Gastrocnemius medialis (tissue), 4 donors: Measurements from ENCODE around the gene ARHGDIA. TPM values are rescaled to one million over a fixed set of nuclear protein-coding genes. Genes with fewer than 3 reads are reported as not detected.

Experiments
- ATAC-seq, 2 donors: fragments of 150-250 bp; one replicate each; pipeline ENCODE4 v1.9.1; 2016
- DNase-seq, 2 donors: peaks; one replicate each; pipeline ENCODE4 v3.0.0-alpha.2; 2019
- H3K27ac ChIP-seq, 4 donors: fragments of 200-600 bp; sonication (generic); 1 replicate in 1 of 4; 2 replicates in 3 of 4; pipeline ENCODE4 v1.5.1; 2016 to 2018; ENCODE audit warnings: mild to moderate bottlenecking in 2 of 4, moderate library complexity in 1 of 4
- H3K27me3 ChIP-seq, 3 donors: fragments of 200-600 bp; sonication (generic) in 2 of 3; 1 replicate in 1 of 3; 2 replicates in 2 of 3; pipeline versions ENCODE4 v1.5.1 to v1.6.0; 2016 to 2019; ENCODE audit warnings: mild to moderate bottlenecking in 1 of 3, moderate library complexity in 1 of 3
- H3K36me3 ChIP-seq, 2 donors: fragments of 200-600 bp; sonication (generic) in 1 of 2; one replicate each; pipeline ENCODE4 v1.5.1; 2017 to 2018
- H3K4me1 ChIP-seq, 2 donors: fragments of 200-600 bp; sonication (generic) in 1 of 2; one replicate each; pipeline ENCODE4 v1.5.1; 2016 to 2017; ENCODE audit warnings: mild to moderate bottlenecking in 2 of 2
- H3K4me3 ChIP-seq, 4 donors: fragments of 200-600 bp; sonication (generic) in 3 of 4; 1 replicate in 1 of 4; 2 replicates in 3 of 4; pipeline ENCODE4 v1.5.1; 2016 to 2019; ENCODE audit warnings: mild to moderate bottlenecking in 2 of 4
- H3K9me3 ChIP-seq, 3 donors: fragments of 200-600 bp; sonication (generic) in 2 of 3; 1 replicate in 1 of 3; 2 replicates in 2 of 3; pipeline ENCODE4 v1.5.1; 2016 to 2019
- CTCF ChIP-seq, 5 experiments: fragments of 450-650 bp in 3 of 5; fragments of 200-600 bp in 2 of 5; sonication (generic) in 2 of 5; IDR thresholded peaks in 4 of 5; conservative IDR thresholded peaks in 1 of 5; 1 replicate in 4 of 5; 2 replicates in 1 of 5; pipeline ENCODE4 v1.5.1; 2016 to 2019; ENCODE audit warnings: antibody characterized with exemption in 5 of 5, mild to moderate bottlenecking in 3 of 5, moderate library complexity in 3 of 5
- POLR2A ChIP-seq, 2 donors: fragments of 450-650 bp; IDR thresholded peaks; one replicate each; pipeline ENCODE4 v1.6.1; 2017; ENCODE audit warnings: antibody characterized with exemption in 2 of 2, mild to moderate bottlenecking in 2 of 2, moderate library complexity in 2 of 2
- in situ Hi-C, 4 donors: fragments of 200-750 bp; cut with MboI; loops; one replicate each; pipeline versions ENCODE4 v1.15.0 to v1.8.0; 2017; ENCODE audit warnings: low sequenced_read_pairs in 4 of 4
- intact Hi-C: fragments of 100-400 bp; cut with DNase I; formaldehyde crosslinking; loops from one replicate; pipeline ENCODE4 v1.15.1; 2023; ENCODE audit warnings: low total_unique reads
- total RNA-seq, 4 donors: library from RNA; depleted of rRNA; stranded (reverse); fragments of >200 nt; gene quantifications; one replicate each; pipeline versions ENCODE4 v1.1.0 to v1.2.3, GENCODE V29; 2016

ARHGDIA gene
- total RNA-seq, 4 donors from 2014 or later: 52.1 to 122 (median 64.4) TPM

- peaks cover 0 to 3% of the 10 kb centered on the region in 2 donors for H3K4me1 ChIP-seq
- intact Hi-C loops (no loop called here), in situ Hi-C loops (no loop called here)
- peaks cover 0 to 45% of the 10 kb centered on the region in 2 donors for H3K36me3 ChIP-seq
- H3K9me3 ChIP-seq: no peaks in the 10 kb centered on the region
- H3K4me3 ChIP-seq: no peak overlapping the region
- H3K27me3 ChIP-seq: no peaks in the 10 kb centered on the region
- TF ChIP-seq POLR2A (IDR thresholded peaks at IDR 0.05) (no peak), CTCF (IDR thresholded peaks at IDR 0.05 in 4 of 5, conservative IDR thresholded peaks at IDR 0.05 in 1 of 5) (no peak)
- ATAC-seq (no peak), DNase-seq (no peak)
- no peak overlapping the region for H3K27ac ChIP-seq
Measured at GRCh38 chr17:81898029-81898866, 27.1 kb upstream of the ARHGDIA start.

GRCh38 chr17:81895400-81895799 lies 24.3 kb upstream of the ARHGDIA start:
- in situ Hi-C loops: no loop called here
- H3K27me3 ChIP-seq: no peaks in the 10 kb centered on the region
- H3K4me3 ChIP-seq: no peak overlapping the region
- intact Hi-C loops: no loop called here
- H3K27ac ChIP-seq: no peak overlapping the region
- peaks cover 0 to 42% of the 10 kb centered on the region in 2 donors for H3K36me3 ChIP-seq
- no peak for ATAC-seq
- no peak for DNase-seq
- no peaks in the 10 kb centered on the region for H3K9me3 ChIP-seq
- no peak for TF ChIP-seq POLR2A (IDR thresholded peaks at IDR 0.05)
- no peak for TF ChIP-seq CTCF (IDR thresholded peaks at IDR 0.05 in 4 of 5, conservative IDR thresholded peaks at IDR 0.05 in 1 of 5)
- H3K4me1 ChIP-seq: peaks cover 11 to 12% of the 10 kb centered on the region in 2 donors

- H3K4me3 ChIP-seq: peak overlapping the region; percentile 62 to 96 (median 88)
- DNase-seq (no peak), ATAC-seq (peak; percentile 5 to 11)
- peak overlapping the region; percentile 95 to 98 (median 97) for H3K27ac ChIP-seq
- intact Hi-C loops: loop anchor here (1.0 kb wide), 1 partner anchor 20 kb away; the partner anchor contains the start of gene PCYT2
- H3K36me3 ChIP-seq: peaks cover 0 to 45% of the 10 kb centered on the region in 2 donors
- TF ChIP-seq POLR2A (IDR thresholded peaks at IDR 0.05) (no peak), CTCF (IDR thresholded peaks at IDR 0.05 in 4 of 5, conservative IDR thresholded peaks at IDR 0.05 in 1 of 5) (no peak)
- no peaks in the 10 kb centered on the region for H3K9me3 ChIP-seq
- peaks cover 28 to 33% of the 10 kb centered on the region in 2 donors for H3K4me1 ChIP-seq
- no peaks in the 10 kb centered on the region for H3K27me3 ChIP-seq
- in situ Hi-C loops: no loop called here
Measured at GRCh38 chr17:81891303-81891552, 20.1 kb upstream of the ARHGDIA start.

GRCh38 chr17:81890447-81891302 lies 19.5 kb upstream of the ARHGDIA start:
- no peak for TF ChIP-seq CTCF (IDR thresholded peaks at IDR 0.05 in 4 of 5, conservative IDR thresholded peaks at IDR 0.05 in 1 of 5)
- no peak for TF ChIP-seq POLR2A (IDR thresholded peaks at IDR 0.05)
- no peaks in the 10 kb centered on the region for H3K27me3 ChIP-seq
- DNase-seq: peak in 1 of 2 donors; percentile 13
- peak overlapping the region; percentile 65 to 98 (median 97) for H3K27ac ChIP-seq
- no peaks in the 10 kb centered on the region for H3K9me3 ChIP-seq
- H3K4me1 ChIP-seq: peaks cover 31 to 36% of the 10 kb centered on the region in 2 donors
- H3K4me3 ChIP-seq: peak overlapping the region; percentile 62 to 96 (median 88)
- intact Hi-C loops (loop anchor here (1.0 kb wide), 1 partner anchor 21 kb away; the partner anchor contains the start of gene PCYT2), in situ Hi-C loops (no loop called here)
- ATAC-seq: no peak
- H3K36me3 ChIP-seq: peaks cover 0 to 45% of the 10 kb centered on the region in 2 donors
